Lower lobe of right lung (tissue), 2 donors: Measurements from ENCODE around the gene EXOSC6. TPM values are rescaled to one million over a fixed set of nuclear protein-coding genes. Genes with fewer than 3 reads are reported as not detected.
"Not testable (repeated sequence)": the region's sequence is repeated elsewhere in the genome, so short reads cannot be mapped to it uniquely, and the experiment has no call there.

Experiments used
- ATAC-seq, 2 donors: fragments of 200-7000 bp; cut with Tn5 transposase; one replicate each; pipeline ENCODE4 v1.9.1; 2020 to 2022; ENCODE audit warnings: mild to moderate bottlenecking in 2 of 2, moderate library complexity in 2 of 2
- DNase-seq: peaks from one replicate; pipeline ENCODE4 v3.0.0-alpha.2; 2020
- H3K27ac ChIP-seq: fragments of 200-600 bp; one replicate; pipeline ENCODE4 v1.8.0; 2022
- H3K27me3 ChIP-seq: fragments of 200-600 bp; one replicate; pipeline ENCODE4 v1.8.0; 2022; ENCODE audit warnings: low read depth
- H3K36me3 ChIP-seq: fragments of 200-600 bp; one replicate; pipeline ENCODE4 v1.8.0; 2022; ENCODE audit warnings: mild to moderate bottlenecking
- H3K4me1 ChIP-seq: fragments of 200-600 bp; one replicate; pipeline ENCODE4 v1.8.0; 2022
- H3K4me3 ChIP-seq: fragments of 200-600 bp; one replicate; pipeline ENCODE4 v1.8.0; 2022; ENCODE audit warnings: mild to moderate bottlenecking
- H3K9me3 ChIP-seq: fragments of 200-600 bp; one replicate; pipeline ENCODE4 v1.8.0; 2022
- intact Hi-C: fragments of 100-400 bp; cut with DNase I; formaldehyde crosslinking; loops from one replicate; pipeline ENCODE4 v1.11.0; 2022
- total RNA-seq: library from RNA; stranded (reverse); fragmentation: NEBNext Ultra II Directional; extraction: Animal tissue kit (Norgen Biotek cat#: 25700); gene quantifications from one replicate; pipeline ENCODE4 v1.2.1, GENCODE V29; 2021
- donor health status: DM: no; HTN: yes; CAD: no; lungs with severe emphysema.

The EXOSC6 gene
- total RNA-seq, 1 donor from 2014 or later = 21.4 TPM

GRCh38 chr16:70218586-70218985 is 33.2 kb downstream of the EXOSC6 start:
- H3K36me3 ChIP-seq = peaks cover 21% of the 10 kb centered on the region
- intact Hi-C loops = not testable (repeated sequence)

GRCh38 chr16:70206382-70206781 is 45.4 kb downstream of the EXOSC6 start:
- intact Hi-C loops, H3K27ac ChIP-seq: not testable (repeated sequence)

More at GRCh38 chr16:70218586-70218985, 33.2 kb downstream of the EXOSC6 start:
- DNase-seq, H3K4me1 ChIP-seq, H3K4me3 ChIP-seq, H3K27me3 ChIP-seq, ATAC-seq, H3K9me3 ChIP-seq, H3K27ac ChIP-seq: not testable (repeated sequence)

GRCh38 chr16:70204668-70205405 is 46.9 kb downstream of the EXOSC6 start:
- H3K27ac ChIP-seq, DNase-seq, intact Hi-C loops, H3K4me1 ChIP-seq, ATAC-seq, H3K4me3 ChIP-seq, H3K27me3 ChIP-seq, H3K36me3 ChIP-seq, H3K9me3 ChIP-seq: not testable (repeated sequence)

More at GRCh38 chr16:70206382-70206781, 45.4 kb downstream of the EXOSC6 start:
- H3K27me3 ChIP-seq, H3K9me3 ChIP-seq, H3K4me1 ChIP-seq, H3K36me3 ChIP-seq, DNase-seq, ATAC-seq, H3K4me3 ChIP-seq: not testable (repeated sequence)

GRCh38 chr16:70204010-70204409 is 47.7 kb downstream of the EXOSC6 start:
- H3K27me3 ChIP-seq, H3K9me3 ChIP-seq, intact Hi-C loops, H3K27ac ChIP-seq, ATAC-seq, H3K4me1 ChIP-seq, H3K4me3 ChIP-seq, H3K36me3 ChIP-seq, DNase-seq: not testable (repeated sequence)

DNA sequence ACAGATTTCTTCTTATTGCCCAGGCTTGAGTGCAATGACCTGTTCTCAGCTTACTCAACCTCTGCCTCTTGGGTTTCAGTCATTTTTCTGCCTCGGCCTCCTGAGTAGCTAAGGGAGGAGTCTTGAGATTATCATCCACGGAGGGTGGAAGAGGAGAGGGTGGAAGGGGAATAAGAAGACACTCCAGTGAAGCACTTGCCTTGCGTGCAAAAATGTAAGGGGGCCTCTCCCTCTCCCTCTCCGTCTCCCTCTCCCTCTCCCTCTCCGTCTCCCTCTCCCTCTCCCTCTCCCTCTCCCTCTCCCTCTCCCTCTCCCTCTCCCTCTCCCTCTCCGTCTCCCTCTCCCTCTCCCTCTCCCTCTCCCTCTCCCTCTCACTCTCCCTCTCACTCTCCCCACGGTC is 48.2 kb downstream of the EXOSC6 start:
- H3K36me3 ChIP-seq, H3K27ac ChIP-seq, intact Hi-C loops, H3K4me3 ChIP-seq, H3K4me1 ChIP-seq, H3K27me3 ChIP-seq, H3K9me3 ChIP-seq, DNase-seq, ATAC-seq: not testable (repeated sequence)

GRCh38 chr16:70200063-70200462 is 51.7 kb downstream of the EXOSC6 start:
- DNase-seq, H3K27ac ChIP-seq, H3K9me3 ChIP-seq, intact Hi-C loops, ATAC-seq, H3K4me3 ChIP-seq, H3K4me1 ChIP-seq, H3K36me3 ChIP-seq, H3K27me3 ChIP-seq: not testable (repeated sequence)

GRCh38 chr16:70199170-70199569 is 52.6 kb downstream of the EXOSC6 start:
- H3K4me3 ChIP-seq, H3K4me1 ChIP-seq, intact Hi-C loops, H3K27me3 ChIP-seq, H3K9me3 ChIP-seq, ATAC-seq, DNase-seq, H3K27ac ChIP-seq, H3K36me3 ChIP-seq: not testable (repeated sequence)

GRCh38 chr16:70198666-70199065 is 53.1 kb downstream of the EXOSC6 start:
- H3K27me3 ChIP-seq, H3K36me3 ChIP-seq, H3K4me1 ChIP-seq, H3K27ac ChIP-seq, intact Hi-C loops, DNase-seq, H3K4me3 ChIP-seq, H3K9me3 ChIP-seq: not testable (repeated sequence)
- ATAC-seq = peak in 1 of 2 donors; percentile 33

GRCh38 chr16:70198230-70198629 is 53.5 kb downstream of the EXOSC6 start:
- H3K4me1 ChIP-seq, H3K9me3 ChIP-seq, H3K27me3 ChIP-seq, H3K27ac ChIP-seq, H3K36me3 ChIP-seq, DNase-seq, H3K4me3 ChIP-seq, intact Hi-C loops: not testable (repeated sequence)
- peak in 1 of 2 donors; percentile 50 for ATAC-seq

DNA sequence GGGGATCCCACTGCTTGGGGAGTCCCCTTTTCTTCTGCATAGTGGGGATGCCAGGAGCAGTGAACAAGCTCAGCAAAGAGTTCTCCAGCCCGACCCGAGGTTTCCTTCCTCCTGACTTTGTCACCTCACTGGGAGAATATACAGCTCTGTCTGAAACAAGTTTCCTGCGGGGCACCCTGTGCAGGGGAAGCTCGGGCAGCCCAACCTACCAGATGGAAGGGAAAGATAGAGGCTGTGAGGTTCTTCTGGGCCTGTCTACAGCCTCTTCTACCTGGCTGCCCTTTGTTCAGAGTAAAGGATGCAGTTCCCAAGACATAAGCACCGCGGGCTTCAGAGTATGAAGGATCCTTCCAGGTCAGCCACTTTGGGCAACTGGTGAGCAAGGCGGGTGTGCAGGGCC is 54.1 kb downstream of the EXOSC6 start:
- intact Hi-C loops, H3K27me3 ChIP-seq, H3K36me3 ChIP-seq, H3K4me3 ChIP-seq, H3K4me1 ChIP-seq, DNase-seq, H3K27ac ChIP-seq, H3K9me3 ChIP-seq: not testable (repeated sequence)
- peak in 1 of 2 donors; percentile 12 for ATAC-seq

Other genes starting within 250 kb of the EXOSC6 start
- 20.1 TPM for gene PDPR, start 137.6 kb downstream of the EXOSC6 start, total RNA-seq
- gene CLEC18C, start 78.2 kb downstream of the EXOSC6 start, total RNA-seq = 1.0 TPM
- gene AARS1, start 37.6 kb upstream of the EXOSC6 start, total RNA-seq = 101 TPM
- gene DDX19B, start 47.2 kb upstream of the EXOSC6 start, total RNA-seq = 28.3 TPM
- 24.5 TPM for gene DDX19A, start 95.0 kb upstream of the EXOSC6 start, total RNA-seq
- 31.8 TPM for gene ST3GAL2, start 187.2 kb upstream of the EXOSC6 start, total RNA-seq
- 23.8 TPM for gene FCSK, start 202.7 kb upstream of the EXOSC6 start, total RNA-seq